OCI-LY1 (cell line): Measurements from ENCODE around the gene KCNH6.

Experiments
- H2AFZ ChIP-seq: fragments of 200-600 bp; sonication (generic), shearing (Covaris generic); 2 replicates; pipeline ENCODE4 v1.6.0; 2014; ENCODE audit warnings: antibody characterized with exemption, mild to moderate bottlenecking, low read length
- H3F3A ChIP-seq: fragments of 200-600 bp; sonication (generic), shearing (Covaris generic); 2 replicates; pipeline ENCODE4 v1.6.0; 2014; ENCODE audit warnings: mild to moderate bottlenecking, antibody characterized with exemption, low read length, moderate library complexity; ENCODE audit not compliant: insufficient read depth
- H3K27ac ChIP-seq: fragments of 200-600 bp; sonication (generic); 2 replicates; pipeline ENCODE4 v1.5.1; 2014; ENCODE audit warnings: low read length, mixed run types, mild to moderate bottlenecking, low read depth; ENCODE audit not compliant: poor library complexity, severe bottlenecking
- H3K27me3 ChIP-seq: fragments of 200-600 bp; sonication (generic); 2 replicates; pipeline ENCODE4 v1.6.0; 2014; ENCODE audit warnings: antibody characterized with exemption, mild to moderate bottlenecking, low read length, moderate library complexity; ENCODE audit not compliant: insufficient read depth
- H3K36me3 ChIP-seq: fragments of 200-600 bp; sonication (generic); 2 replicates; pipeline ENCODE4 v1.6.1; 2014; ENCODE audit warnings: mild to moderate bottlenecking, antibody characterized with exemption, low read length, moderate library complexity, mixed read lengths; ENCODE audit not compliant: insufficient read depth
- H3K4me1 ChIP-seq: fragments of 200-600 bp; sonication (generic); 2 replicates; pipeline ENCODE4 v1.5.1; 2014; ENCODE audit warnings: mild to moderate bottlenecking, low read length, moderate library complexity; ENCODE audit not compliant: insufficient read depth, severe bottlenecking
- H3K4me2 ChIP-seq: fragments of 200-600 bp; sonication (generic), shearing (Covaris generic); 2 replicates; pipeline ENCODE4 v1.6.1; 2014; ENCODE audit warnings: low read length
- H3K4me3 ChIP-seq: fragments of 200-600 bp; sonication (generic); 2 replicates; pipeline ENCODE4 v1.5.1; 2014; ENCODE audit warnings: low read length, low read depth, mild to moderate bottlenecking, mixed read lengths; ENCODE audit not compliant: poor library complexity, severe bottlenecking
- H3K79me2 ChIP-seq: fragments of 200-600 bp; shearing (Covaris generic); 2 replicates; pipeline ENCODE4 v1.6.1; 2016; ENCODE audit warnings: mixed run types, low read length, mixed read lengths; ENCODE audit not compliant: insufficient read depth
- H3K9ac ChIP-seq: fragments of 200-600 bp; sonication (generic), shearing (Covaris generic); 2 replicates; pipeline ENCODE4 v1.6.1; 2014; ENCODE audit warnings: mild to moderate bottlenecking, low read length, mixed read lengths
- H3K9me2 ChIP-seq: fragments of 200-600 bp; sonication (generic), shearing (Covaris generic); 2 replicates; pipeline ENCODE4 v1.6.1; 2014; ENCODE audit warnings: low read depth, mild to moderate bottlenecking, low read length, mixed read lengths
- H3K9me3 ChIP-seq: fragments of 200-600 bp; shearing (Covaris generic); 2 replicates; pipeline ENCODE4 v1.6.1; 2014; ENCODE audit warnings: low read length, mixed read lengths
- H4K20me1 ChIP-seq: fragments of 200-600 bp; sonication (generic), shearing (Covaris generic); 2 replicates; pipeline ENCODE4 v1.6.0; 2016; ENCODE audit warnings: mild to moderate bottlenecking, low read length; ENCODE audit not compliant: insufficient read depth
- CTCF ChIP-seq: fragments of 200-600 bp; sonication (generic), shearing (Covaris generic); IDR thresholded peaks from 2 replicates; pipeline ENCODE4 v1.5.1; 2017; ENCODE audit warnings: mild to moderate bottlenecking, antibody characterized with exemption, low read length, moderate library complexity, mixed read lengths
- EZH2 ChIP-seq: fragments of 200-600 bp; sonication (generic), shearing (Covaris generic); IDR thresholded peaks from 2 replicates; pipeline ENCODE4 v1.8.0; 2017; ENCODE audit warnings: borderline replicate concordance, mixed run types, mild to moderate bottlenecking, antibody characterized with exemption, low read length, moderate library complexity, mixed read lengths

KCNH6 gene

GRCh38 chr17:63538693-63539595 is 15.8 kb downstream of the KCNH6 start:
- Histone ChIP-seq H2AFZ (no peak overlapping the region), H3K9me2 (no peaks in the 10 kb centered on the region), H3K36me3 (no peaks in the 10 kb centered on the region), H3K27ac (no peak overlapping the region), H3K9ac (no peak overlapping the region), H3K9me3 (no peaks in the 10 kb centered on the region), H3F3A (no peaks in the 10 kb centered on the region), H4K20me1 (no peaks in the 10 kb centered on the region), H3K27me3 (no peaks in the 10 kb centered on the region; the same call in 1 of the 2 replicates), H3K4me2 (no peak overlapping the region), H3K79me2 (no peaks in the 10 kb centered on the region), H3K4me1 (no peaks in the 10 kb centered on the region), H3K4me3 (no peak overlapping the region)
- TF ChIP-seq EZH2 (no peak), CTCF (no peak)

- Histone ChIP-seq H3K9me2 (no peaks in the 10 kb centered on the region), H4K20me1 (no peaks in the 10 kb centered on the region), H3K4me2 (no peak overlapping the region), H3F3A (no peaks in the 10 kb centered on the region), H3K4me3 (no peak overlapping the region), H3K27me3 (no peaks in the 10 kb centered on the region; the same call in 1 of the 2 replicates), H3K36me3 (no peaks in the 10 kb centered on the region), H3K4me1 (no peaks in the 10 kb centered on the region), H3K9me3 (no peaks in the 10 kb centered on the region), H3K9ac (no peak overlapping the region), H2AFZ (no peak overlapping the region), H3K27ac (no peak overlapping the region), H3K79me2 (no peaks in the 10 kb centered on the region)
- TF ChIP-seq EZH2: no peak
- no peak for TF ChIP-seq CTCF
Measured at GRCh38 chr17:63540590-63540989, 17.4 kb downstream of the KCNH6 start.

GRCh38 chr17:63542218-63542545 is 19.0 kb downstream of the KCNH6 start:
- no peaks in the 10 kb centered on the region for H3K36me3 ChIP-seq
- no peak overlapping the region for H2AFZ ChIP-seq
- TF ChIP-seq CTCF: no peak
- no peak for TF ChIP-seq EZH2
- H3K79me2 ChIP-seq: no peaks in the 10 kb centered on the region
- no peaks in the 10 kb centered on the region for H3K9me2 ChIP-seq
- H3K9ac ChIP-seq: no peak overlapping the region
- H3K4me3 ChIP-seq: no peak overlapping the region
- no peaks in the 10 kb centered on the region; the same call in 1 of the 2 replicates for H3K27me3 ChIP-seq
- no peaks in the 10 kb centered on the region for H3F3A ChIP-seq
- no peaks in the 10 kb centered on the region for H3K4me1 ChIP-seq
- H3K27ac ChIP-seq: no peak overlapping the region
- no peaks in the 10 kb centered on the region for H4K20me1 ChIP-seq
- no peak overlapping the region for H3K4me2 ChIP-seq
- no peaks in the 10 kb centered on the region for H3K9me3 ChIP-seq
